Thyroid gland (tissue), 4 donors: ENCODE data around the gene ABHD1.

Experiments
- CTCF ChIP-seq, 6 experiments: fragments of 200-600 bp in 3 of 6; fragments of 450-650 bp in 3 of 6; sonication (generic) in 3 of 6; IDR thresholded peaks; one replicate each; pipeline ENCODE4 v1.5.1; 2016 to 2019; ENCODE audit warnings: antibody characterized with exemption in 6 of 6, mild to moderate bottlenecking in 2 of 6, inconsistent platforms in 1 of 6, moderate library complexity in 1 of 6
- POLR2A ChIP-seq, 2 donors: fragments of 450-650 bp; IDR thresholded peaks; one replicate each; pipeline ENCODE4 v1.6.1; 2017; ENCODE audit warnings: antibody characterized with exemption in 2 of 2, mild to moderate bottlenecking in 2 of 2, moderate library complexity in 1 of 2

GRCh38 chr2:27128668-27129571 is 5.3 kb downstream of the ABHD1 start:
- TF ChIP-seq CTCF (IDR thresholded peaks at IDR 0.05) (no peak), POLR2A (IDR thresholded peaks at IDR 0.05) (no peak)
